ENCODE results near the gene FMN2.

DNA sequence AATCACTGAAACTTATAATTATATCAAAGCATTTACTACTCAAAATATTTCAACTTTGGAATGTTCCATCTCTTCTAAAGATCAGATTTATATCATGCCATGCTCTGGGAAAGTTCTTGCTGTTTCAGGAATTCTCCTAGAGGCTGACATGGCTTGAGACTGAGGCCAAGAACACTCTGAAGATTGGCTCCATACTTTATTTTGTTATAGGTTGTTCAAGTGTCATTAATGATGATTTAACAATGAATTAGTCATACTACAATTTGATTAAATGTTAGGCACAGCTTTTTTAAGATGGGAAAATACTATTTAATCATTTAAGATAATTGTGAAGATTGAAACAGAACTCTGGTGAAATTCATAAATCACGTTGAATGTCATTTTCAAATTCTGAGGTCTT lies 264.9 kb downstream of the FMN2 start:
- TF ChIP-seq, protein P1, sequence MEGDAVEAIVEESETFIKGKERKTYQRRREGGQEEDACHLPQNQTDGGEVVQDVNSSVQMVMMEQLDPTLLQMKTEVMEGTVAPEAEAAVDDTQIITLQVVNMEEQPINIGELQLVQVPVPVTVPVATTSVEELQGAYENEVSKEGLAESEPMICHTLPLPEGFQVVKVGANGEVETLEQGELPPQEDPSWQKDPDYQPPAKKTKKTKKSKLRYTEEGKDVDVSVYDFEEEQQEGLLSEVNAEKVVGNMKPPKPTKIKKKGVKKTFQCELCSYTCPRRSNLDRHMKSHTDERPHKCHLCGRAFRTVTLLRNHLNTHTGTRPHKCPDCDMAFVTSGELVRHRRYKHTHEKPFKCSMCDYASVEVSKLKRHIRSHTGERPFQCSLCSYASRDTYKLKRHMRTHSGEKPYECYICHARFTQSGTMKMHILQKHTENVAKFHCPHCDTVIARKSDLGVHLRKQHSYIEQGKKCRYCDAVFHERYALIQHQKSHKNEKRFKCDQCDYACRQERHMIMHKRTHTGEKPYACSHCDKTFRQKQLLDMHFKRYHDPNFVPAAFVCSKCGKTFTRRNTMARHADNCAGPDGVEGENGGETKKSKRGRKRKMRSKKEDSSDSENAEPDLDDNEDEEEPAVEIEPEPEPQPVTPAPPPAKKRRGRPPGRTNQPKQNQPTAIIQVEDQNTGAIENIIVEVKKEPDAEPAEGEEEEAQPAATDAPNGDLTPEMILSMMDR (IDR thresholded peaks at IDR 0.05; ENCODE audit: poor library complexity) = no peak
- TF ChIP-seq EZH2phosphoT487 (IDR thresholded peaks at IDR 0.05; ENCODE audit: low read depth, severe bottlenecking, unreplicated experiment) (no peak), EZH2 (IDR thresholded peaks at IDR 0.05; ENCODE audit: borderline replicate concordance) (no peak)
